IPS DF 6.9 (cell line): ENCODE data around the gene SLC1A2.

ENCODE experiments used
- DNase-seq: peaks from one replicate; pipeline ENCODE4 v3.0.0-alpha.2; 2013; ENCODE audit warnings: low read depth, low spot score
- H3K27ac ChIP-seq: one replicate; pipeline ENCODE4 v1.5.1; 2013; ENCODE audit warnings: low read length, control low read depth
- H3K27me3 ChIP-seq: 2 replicates; pipeline ENCODE4 v1.6.1; 2013; ENCODE audit warnings: mild to moderate bottlenecking, low read length; ENCODE audit not compliant: control insufficient read depth, insufficient read depth
- H3K36me3 ChIP-seq: 2 replicates; pipeline ENCODE4 v1.6.1; 2013; ENCODE audit warnings: low read length; ENCODE audit not compliant: control insufficient read depth, insufficient read depth
- H3K4me1 ChIP-seq: 2 replicates; pipeline ENCODE4 v1.6.1; 2013; ENCODE audit warnings: low read length; ENCODE audit not compliant: control insufficient read depth, insufficient read depth
- H3K4me3 ChIP-seq: 2 replicates; pipeline ENCODE4 v1.5.1; 2013; ENCODE audit warnings: mild to moderate bottlenecking, low read length
- H3K9me3 ChIP-seq: 2 replicates; pipeline ENCODE4 v1.6.1; 2013; ENCODE audit warnings: low read length, inconsistent platforms; ENCODE audit not compliant: control insufficient read depth, insufficient read depth
- WGBS: extraction: QIAGEN DNeasy Blood & Tissue Kit; methylation state at CpG from one replicate; pipeline ENCODE4 v1.1.7; 2013; ENCODE audit warnings: mixed read lengths, missing lambda C conversion rate; ENCODE audit not compliant: insufficient read length, insufficient coverage; 5-methylcytosine and 5-hydroxymethylcytosine counted together

The SLC1A2 gene

DNA sequence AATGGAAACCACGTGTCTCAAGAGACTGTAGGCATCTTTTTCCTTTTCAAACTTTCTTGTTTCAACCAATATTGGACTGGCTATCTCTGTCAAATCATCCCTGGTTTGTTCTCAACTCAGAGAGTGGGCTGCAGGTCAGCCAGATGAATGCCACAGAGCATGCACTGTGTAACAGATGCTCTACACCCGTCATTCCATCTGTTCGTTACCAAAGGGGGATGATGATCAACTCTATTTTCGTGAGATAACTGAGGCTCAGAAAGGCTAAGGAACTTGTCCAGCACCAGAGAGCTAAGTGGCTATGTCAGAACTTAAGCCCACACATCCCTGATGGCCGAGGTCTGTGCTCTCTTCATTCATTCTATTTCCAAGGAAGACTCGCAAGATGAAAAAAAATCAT, 42.1 kb downstream of the SLC1A2 start:
- no peak overlapping the region for H3K27ac ChIP-seq
- WGBS, result no CpG with 5 or more reads among the region's 6 CpGs

DNA sequence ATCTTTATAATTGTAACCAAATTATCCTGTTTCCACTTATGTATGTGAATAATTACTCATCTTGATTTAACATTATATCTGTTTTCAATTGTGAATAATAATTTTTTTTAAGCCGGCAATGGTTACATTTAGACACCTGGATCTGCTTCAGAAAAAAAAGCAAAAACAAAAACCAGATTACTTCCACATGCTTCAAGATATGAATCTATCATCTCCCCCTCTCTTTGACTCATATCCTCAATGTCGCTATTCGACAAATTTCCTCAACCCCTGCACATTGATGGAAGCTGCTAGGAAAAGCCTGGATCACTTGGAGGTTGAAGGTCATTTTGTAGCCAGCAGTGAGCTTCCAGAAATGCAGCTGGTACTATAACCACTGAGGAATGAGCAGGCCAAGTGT, 42.7 kb downstream of the SLC1A2 start:
- no peak overlapping the region for H3K27ac ChIP-seq
- no peaks in the 10 kb centered on the region for H3K9me3 ChIP-seq
- H3K27me3 ChIP-seq, result no peaks in the 10 kb centered on the region
- DNase-seq, result no peak
- no peaks in the 10 kb centered on the region for H3K4me1 ChIP-seq
- H3K4me3 ChIP-seq, result no peak overlapping the region
- H3K36me3 ChIP-seq, result no peaks in the 10 kb centered on the region
- no CpG with 5 or more reads among the region's 3 CpGs for WGBS

More for the DNA sequence above, 42.1 kb downstream of the SLC1A2 start:
- Histone ChIP-seq H3K36me3 (no peaks in the 10 kb centered on the region), H3K4me1 (no peaks in the 10 kb centered on the region), H3K4me3 (no peak overlapping the region), H3K27me3 (no peaks in the 10 kb centered on the region), H3K9me3 (no peaks in the 10 kb centered on the region)
- no peak for DNase-seq

- no CpG with 5 or more reads among the region's 4 CpGs for WGBS
- DNase-seq, result no peak
Observed at GRCh38 chr11:35376118-35376510, 43.2 kb downstream of the SLC1A2 start.

DNA sequence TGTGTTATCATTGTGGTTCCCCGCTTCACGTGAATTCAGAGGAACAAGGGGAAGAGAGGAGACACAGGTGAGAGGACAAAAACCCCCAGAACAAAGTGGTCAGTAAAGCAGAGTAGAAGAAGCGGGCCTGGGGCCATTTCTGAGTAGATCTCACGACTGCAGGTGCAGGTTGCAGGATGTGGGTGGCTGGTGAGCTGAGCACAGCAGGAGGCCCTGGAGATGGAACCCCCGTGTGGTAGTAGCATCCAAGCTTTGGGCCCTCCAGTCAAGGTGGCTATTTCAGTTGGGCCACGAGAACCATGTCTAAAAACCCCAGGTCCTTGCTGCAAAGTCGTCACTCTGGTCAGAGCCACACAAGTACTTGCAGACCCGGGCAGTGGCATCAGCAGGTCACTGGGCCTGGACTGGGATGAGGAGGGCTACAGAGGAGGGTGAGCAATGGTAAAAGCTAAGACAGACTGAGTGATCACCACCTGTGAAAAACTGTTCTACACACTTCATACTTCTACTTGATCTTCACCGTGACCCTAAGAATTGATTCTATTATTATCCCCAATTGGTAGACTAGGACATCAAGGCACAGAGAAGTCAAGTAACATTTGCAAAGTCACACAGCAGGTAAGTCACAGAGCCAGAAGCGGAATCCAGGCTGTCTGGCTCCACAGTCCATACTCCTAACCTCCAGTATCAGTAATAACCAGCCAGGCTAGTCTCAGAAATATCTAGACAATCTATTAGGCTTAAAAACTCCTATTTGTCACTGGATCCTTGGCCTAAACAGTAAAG, 43.8 kb downstream of the SLC1A2 start:
- no CpG with 5 or more reads among the region's 10 CpGs for WGBS
- Histone ChIP-seq H3K4me1 (no peaks in the 10 kb centered on the region), H3K9me3 (no peaks in the 10 kb centered on the region), H3K36me3 (no peaks in the 10 kb centered on the region), H3K4me3 (no peak overlapping the region), H3K27ac (no peak overlapping the region), H3K27me3 (no peaks in the 10 kb centered on the region)
- no peak for DNase-seq

More at GRCh38 chr11:35376118-35376510, 43.2 kb downstream of the SLC1A2 start:
- no peaks in the 10 kb centered on the region for H3K4me1 ChIP-seq
- H3K27me3 ChIP-seq, result no peaks in the 10 kb centered on the region
- no peak overlapping the region for H3K27ac ChIP-seq
- no peak overlapping the region for H3K4me3 ChIP-seq
- no peaks in the 10 kb centered on the region for H3K36me3 ChIP-seq
- H3K9me3 ChIP-seq, result no peaks in the 10 kb centered on the region

DNA sequence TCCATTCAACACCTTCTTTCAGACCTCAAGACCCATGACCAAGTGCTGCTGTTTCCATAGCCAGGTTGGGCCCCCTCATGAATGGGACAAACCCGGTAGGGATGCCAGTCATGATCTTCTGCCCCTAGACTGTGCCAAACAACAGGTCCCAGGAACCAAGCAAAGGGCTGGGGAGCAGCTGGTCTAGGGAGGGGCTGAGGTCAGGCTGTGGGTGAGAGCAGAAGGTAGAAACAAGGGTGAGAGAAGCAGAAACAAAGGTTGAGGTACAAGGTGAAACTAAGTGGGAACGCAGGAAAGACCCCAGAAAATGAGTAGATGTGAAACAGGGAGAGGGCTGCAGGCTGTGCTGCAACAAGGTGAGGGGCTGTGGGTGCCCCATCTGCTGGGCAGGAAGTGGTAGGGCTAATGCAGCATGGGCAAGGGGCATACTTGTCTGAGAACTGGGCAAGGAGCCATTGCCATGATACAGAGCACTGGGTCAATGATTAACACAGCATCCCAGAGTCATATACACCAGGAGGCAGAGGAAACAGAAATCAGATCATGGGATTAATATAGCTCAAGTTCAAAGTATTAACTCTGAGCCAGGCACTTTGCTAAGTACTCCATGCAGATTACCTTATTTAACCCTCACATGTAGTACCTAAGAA, 45.9 kb downstream of the SLC1A2 start:
- no peaks in the 10 kb centered on the region for H3K4me1 ChIP-seq
- H3K27me3 ChIP-seq, result no peaks in the 10 kb centered on the region
- H3K27ac ChIP-seq, result no peak overlapping the region
- no peak for DNase-seq
- H3K4me3 ChIP-seq, result no peak overlapping the region
- no CpG with 5 or more reads among the region's 2 CpGs for WGBS
- H3K9me3 ChIP-seq, result no peaks in the 10 kb centered on the region
- no peaks in the 10 kb centered on the region for H3K36me3 ChIP-seq

GRCh38 chr11:35372565-35373283, 46.6 kb downstream of the SLC1A2 start:
- WGBS, result no CpG with 5 or more reads among the region's 3 CpGs
- Histone ChIP-seq H3K27ac (no peak overlapping the region), H3K4me1 (no peaks in the 10 kb centered on the region), H3K4me3 (no peak overlapping the region), H3K36me3 (no peaks in the 10 kb centered on the region), H3K9me3 (no peaks in the 10 kb centered on the region), H3K27me3 (no peaks in the 10 kb centered on the region)
- DNase-seq, result no peak

- Histone ChIP-seq H3K27me3 (no peaks in the 10 kb centered on the region), H3K9me3 (no peaks in the 10 kb centered on the region), H3K27ac (no peak overlapping the region), H3K4me1 (0 out of 2 replicates have a peak, but pooled peaks cover 3% of the 10 kb centered on the region), H3K4me3 (no peak overlapping the region), H3K36me3 (no peaks in the 10 kb centered on the region)
- WGBS, result no CpG with 5 or more reads among the region's 4 CpGs
- no peak for DNase-seq
Observed at GRCh38 chr11:35367491-35367890, 51.9 kb downstream of the SLC1A2 start.

DNA sequence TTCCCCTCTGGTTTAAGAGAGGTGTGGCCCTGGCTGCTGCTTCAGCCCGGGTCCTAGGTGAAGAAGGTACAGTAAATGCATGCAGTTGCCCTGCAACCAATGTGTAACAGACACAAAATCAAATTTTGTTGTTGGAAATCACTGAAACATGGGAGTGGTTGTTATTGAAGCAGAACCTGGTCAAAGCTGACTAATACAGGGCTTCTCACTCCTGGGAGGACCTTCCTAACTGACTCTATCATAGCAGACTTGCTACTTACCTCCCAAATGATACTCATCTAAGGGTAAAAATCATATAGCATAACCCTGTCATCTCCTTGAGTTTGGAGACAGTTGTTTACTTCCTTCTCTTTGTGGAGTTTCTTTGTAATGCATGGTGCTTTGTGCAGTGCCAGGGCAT, 52.6 kb downstream of the SLC1A2 start:
- no peak overlapping the region for H3K27ac ChIP-seq
- no CpG with 5 or more reads among the region's 1 CpG for WGBS
- no peaks in the 10 kb centered on the region for H3K27me3 ChIP-seq

GRCh38 chr11:35365961-35366360, 53.4 kb downstream of the SLC1A2 start:
- no peak for DNase-seq
- Histone ChIP-seq H3K9me3 (no peaks in the 10 kb centered on the region), H3K4me3 (no peak overlapping the region), H3K27ac (no peak overlapping the region), H3K27me3 (no peaks in the 10 kb centered on the region), H3K36me3 (no peaks in the 10 kb centered on the region), H3K4me1 (0 out of 2 replicates have a peak, but pooled peaks cover 3% of the 10 kb centered on the region)
- no CpG with 5 or more reads among the region's 4 CpGs for WGBS

More for the DNA sequence above, 52.6 kb downstream of the SLC1A2 start:
- no peak overlapping the region for H3K4me3 ChIP-seq
- H3K36me3 ChIP-seq, result no peaks in the 10 kb centered on the region
- 0 out of 2 replicates have a peak, but pooled peaks cover 3% of the 10 kb centered on the region for H3K4me1 ChIP-seq
- no peaks in the 10 kb centered on the region for H3K9me3 ChIP-seq
- no peak for DNase-seq

DNA sequence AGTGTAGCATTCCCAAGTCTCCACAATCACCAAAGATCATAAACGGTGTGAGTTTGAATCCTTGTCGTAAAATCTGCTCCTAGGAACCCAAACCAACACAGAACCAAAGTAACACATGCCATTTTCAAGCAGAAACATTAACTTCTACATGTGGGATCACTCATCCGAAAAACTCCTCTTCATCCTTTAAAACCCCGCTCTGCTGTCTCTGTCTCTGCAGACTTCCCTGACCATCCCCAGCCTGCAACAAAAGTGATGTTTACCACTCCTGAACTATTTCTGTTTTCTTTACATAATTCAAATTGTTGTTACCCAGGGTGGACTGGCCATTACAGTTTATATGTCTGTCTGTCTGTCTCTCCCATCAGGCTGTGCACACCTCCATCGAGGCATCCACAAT, 54.0 kb downstream of the SLC1A2 start:
- Histone ChIP-seq H3K9me3 (no peaks in the 10 kb centered on the region), H3K27ac (no peak overlapping the region), H3K4me3 (no peak overlapping the region), H3K4me1 (0 out of 2 replicates have a peak, but pooled peaks cover 3% of the 10 kb centered on the region), H3K36me3 (no peaks in the 10 kb centered on the region), H3K27me3 (no peaks in the 10 kb centered on the region)
- no peak for DNase-seq
- no CpG with 5 or more reads among the region's 5 CpGs for WGBS
